Measurements from ENCODE around the gene CRB3. TPM values are rescaled to one million over a fixed set of nuclear protein-coding genes. Genes with fewer than 3 reads are reported as not detected.

CRB3 gene
- total RNA-seq, 2 experiments from 2014 or later, result 7.9 to 9.4 TPM

GRCh38 chr19:6510618-6511017 lies 46.5 kb downstream of the CRB3 start:
- CTCF ChIA-PET, result no interaction called here
- Mint-ChIP-seq H3K27ac (no peak overlapping the region), H3K36me3 (ENCODE audit: low read depth) (no peaks in the 10 kb centered on the region)

GRCh38 chr19:6514089-6514488 lies 50.0 kb downstream of the CRB3 start:
- peaks cover 29% of the 10 kb centered on the region for H3K4me1 Mint-ChIP-seq (ENCODE audit: low read depth)
- intact Hi-C loops (cut with DNase I, micrococcal nuclease), result no loop called here
- ATAC-seq (ENCODE audit: poor library complexity) (no peak), DNase-seq (no peak)
- Histone ChIP-seq H3K4me1 (ENCODE audit: insufficient read depth, low read length) (peaks cover 31% of the 10 kb centered on the region), H3K4me3 (ENCODE audit: low read length) (no peak overlapping the region), H3K27me3 (ENCODE audit: control insufficient read depth in 1 of 2, insufficient read depth in 2 of 2, low read length in 2 of 2) (no peaks in the 10 kb centered on the region), H3K27ac (ENCODE audit: low read depth in 1 of 2, low read length in 2 of 2) (no peak overlapping the region), H3K9me3 (ENCODE audit: control insufficient read depth in 1 of 2, insufficient read depth in 1 of 2, low read length in 2 of 2) (no peaks in the 10 kb centered on the region), H3K36me3 (ENCODE audit: insufficient read depth, low read length) (no peaks in the 10 kb centered on the region)
- peak overlapping the region; percentile 30 for H3K4me3 Mint-ChIP-seq
- ChIA-PET CTCF (no interaction called here), POLR2A (no interaction called here)
- no peak overlapping the region for H3K27ac Mint-ChIP-seq
- TF ChIP-seq, protein P1, sequence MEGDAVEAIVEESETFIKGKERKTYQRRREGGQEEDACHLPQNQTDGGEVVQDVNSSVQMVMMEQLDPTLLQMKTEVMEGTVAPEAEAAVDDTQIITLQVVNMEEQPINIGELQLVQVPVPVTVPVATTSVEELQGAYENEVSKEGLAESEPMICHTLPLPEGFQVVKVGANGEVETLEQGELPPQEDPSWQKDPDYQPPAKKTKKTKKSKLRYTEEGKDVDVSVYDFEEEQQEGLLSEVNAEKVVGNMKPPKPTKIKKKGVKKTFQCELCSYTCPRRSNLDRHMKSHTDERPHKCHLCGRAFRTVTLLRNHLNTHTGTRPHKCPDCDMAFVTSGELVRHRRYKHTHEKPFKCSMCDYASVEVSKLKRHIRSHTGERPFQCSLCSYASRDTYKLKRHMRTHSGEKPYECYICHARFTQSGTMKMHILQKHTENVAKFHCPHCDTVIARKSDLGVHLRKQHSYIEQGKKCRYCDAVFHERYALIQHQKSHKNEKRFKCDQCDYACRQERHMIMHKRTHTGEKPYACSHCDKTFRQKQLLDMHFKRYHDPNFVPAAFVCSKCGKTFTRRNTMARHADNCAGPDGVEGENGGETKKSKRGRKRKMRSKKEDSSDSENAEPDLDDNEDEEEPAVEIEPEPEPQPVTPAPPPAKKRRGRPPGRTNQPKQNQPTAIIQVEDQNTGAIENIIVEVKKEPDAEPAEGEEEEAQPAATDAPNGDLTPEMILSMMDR (IDR thresholded peaks at IDR 0.05), result no peak
- no peaks in the 10 kb centered on the region for H3K9me3 Mint-ChIP-seq
- no peaks in the 10 kb centered on the region for H3K36me3 Mint-ChIP-seq (ENCODE audit: low read depth)
- no peaks in the 10 kb centered on the region for H3K27me3 Mint-ChIP-seq

More at GRCh38 chr19:6510618-6511017, 46.5 kb downstream of the CRB3 start:
- Histone ChIP-seq H3K27me3 (ENCODE audit: control insufficient read depth in 1 of 2, insufficient read depth in 2 of 2, low read length in 2 of 2) (no peaks in the 10 kb centered on the region), H3K36me3 (ENCODE audit: insufficient read depth, low read length) (no peaks in the 10 kb centered on the region), H3K4me3 (ENCODE audit: low read length) (no peak overlapping the region), H3K9me3 (ENCODE audit: control insufficient read depth in 1 of 2, insufficient read depth in 1 of 2, low read length in 2 of 2) (no peaks in the 10 kb centered on the region), H3K4me1 (ENCODE audit: insufficient read depth, low read length) (no peaks in the 10 kb centered on the region), H3K27ac (ENCODE audit: low read depth in 1 of 2, low read length in 2 of 2) (no peak overlapping the region)
- peaks cover 4% of the 10 kb centered on the region for H3K4me1 Mint-ChIP-seq (ENCODE audit: low read depth)
- H3K27me3 Mint-ChIP-seq, result no peaks in the 10 kb centered on the region
- intact Hi-C loops (cut with DNase I, micrococcal nuclease), result no loop called here
- no peak overlapping the region for H3K4me3 Mint-ChIP-seq
- no peaks in the 10 kb centered on the region for H3K9me3 Mint-ChIP-seq
- POLR2A ChIA-PET, result no interaction called here
- TF ChIP-seq, protein P1 (IDR thresholded peaks at IDR 0.05), result no peak
- ATAC-seq (ENCODE audit: poor library complexity) (no peak), DNase-seq (no peak)

DNA sequence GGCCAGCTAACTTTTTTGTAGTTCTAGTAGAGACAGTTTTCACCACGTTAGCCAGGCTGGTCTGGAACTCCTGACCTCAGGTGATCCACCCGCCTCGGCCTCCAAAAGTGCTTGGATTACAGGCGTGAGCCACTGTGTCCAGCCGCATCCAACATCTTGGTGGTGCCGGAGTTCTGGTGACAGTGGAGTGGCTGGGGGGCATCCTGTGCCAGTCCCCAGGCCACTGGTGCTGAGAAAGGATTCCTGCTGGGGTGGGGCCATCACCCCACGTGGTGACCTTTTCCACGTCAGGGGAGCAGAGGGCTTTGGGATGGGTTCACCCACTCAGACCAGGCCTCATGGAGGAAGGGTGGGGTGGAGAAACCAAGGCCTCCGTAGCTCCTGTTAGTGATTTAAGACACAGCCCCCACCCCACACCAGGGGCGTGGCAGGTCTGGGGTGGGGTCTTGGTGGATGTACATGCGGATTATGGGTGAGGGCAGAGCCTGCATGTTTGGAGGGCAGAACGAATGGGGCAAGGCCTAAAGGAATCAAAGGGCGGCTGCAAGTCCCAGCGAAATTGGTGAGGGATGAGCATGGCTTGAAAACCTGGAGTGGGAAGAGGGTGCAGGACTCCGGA lies 51.0 kb downstream of the CRB3 start:
- H3K4me1 ChIP-seq (ENCODE audit: insufficient read depth, low read length), result peaks cover 31% of the 10 kb centered on the region
- no peak overlapping the region for H3K27ac ChIP-seq (ENCODE audit: low read depth in 1 of 2, low read length in 2 of 2)
- DNase-seq, result no peak
- TF ChIP-seq, protein P1 (IDR thresholded peaks at IDR 0.05), result no peak
- no peaks in the 10 kb centered on the region for H3K27me3 ChIP-seq (ENCODE audit: control insufficient read depth in 1 of 2, insufficient read depth in 2 of 2, low read length in 2 of 2)
- no peaks in the 10 kb centered on the region for H3K9me3 ChIP-seq (ENCODE audit: control insufficient read depth in 1 of 2, insufficient read depth in 1 of 2, low read length in 2 of 2)
- ChIA-PET POLR2A (interaction anchor here (0.7 kb wide), 1 partner anchor 52 kb away, joined by 3 read pairs; no protein-coding TSS in a partner anchor), CTCF (no interaction called here)
- H3K27ac Mint-ChIP-seq, result no peak overlapping the region
- no peak overlapping the region for H3K4me3 ChIP-seq (ENCODE audit: low read length)
- H3K27me3 Mint-ChIP-seq, result no peaks in the 10 kb centered on the region
- H3K4me3 Mint-ChIP-seq, result peak overlapping the region; percentile 67
- no peaks in the 10 kb centered on the region for H3K9me3 Mint-ChIP-seq
- H3K36me3 ChIP-seq (ENCODE audit: insufficient read depth, low read length), result no peaks in the 10 kb centered on the region
- no peaks in the 10 kb centered on the region for H3K36me3 Mint-ChIP-seq (ENCODE audit: low read depth)
- H3K4me1 Mint-ChIP-seq (ENCODE audit: low read depth), result peaks cover 33% of the 10 kb centered on the region
- intact Hi-C loops (cut with DNase I, micrococcal nuclease), result loop anchor here in 1 of 2 experiments (5.0 kb wide), 2 partner anchors 222 to 237 kb away; partner anchors contain the start of genes GPR108 and TRIP10
- ATAC-seq (ENCODE audit: poor library complexity), result no peak

All from CD4-positive, alpha-beta T cell (primary cell).